Endothelial cell of umbilical vein (primary cell): ENCODE measurements around the gene SMURF1. TPM values are rescaled to one million over a fixed set of nuclear protein-coding genes. Genes with fewer than 3 reads are reported as not detected.
"Not testable (repeated sequence)": the region's sequence is repeated elsewhere in the genome, so short reads cannot be mapped to it uniquely, and the experiment has no call there.

Experiments used
- BruUV-seq: library from RNA; stranded (reverse); fragments of 400-500 nt; replicated peaks from 2 replicates; lab custom pipeline; 2021; lab: Mats Ljungman, UMichigan
- CTCF ChIA-PET: fragments of 300-600, 350-600 bp; sonication (Branson Sonifier 250); formaldehyde crosslinking; loops from one replicate; lab custom pipeline; 2021; ENCODE audit warnings: antibody characterized with exemption, inconsistent platforms; lab: Charles Lee
- POLR2A ChIA-PET: fragments of 300-600, 350-600 bp; sonication (Branson Sonifier 250); formaldehyde crosslinking; loops from one replicate; lab custom pipeline; 2021; ENCODE audit warnings: antibody characterized with exemption, inconsistent platforms; lab: Charles Lee
- DNase-seq: peaks from one replicate; pipeline ENCODE4 v3.0.0-alpha.2; 2011; ENCODE audit warnings: low read depth, low spot score
- FAIRE-seq: peaks from 2 replicates; lab custom pipeline; 2011; peaks lifted over from hg19 to GRCh38; lab: Jason Lieb, UNC
- H2AFZ ChIP-seq: 2 replicates; pipeline ENCODE4 v1.6.0; 2012; ENCODE audit warnings: low read depth, low read length, control low read depth, inconsistent platforms
- H3K27ac ChIP-seq: 2 replicates; pipeline ENCODE4 v1.5.1; 2011; ENCODE audit warnings: low read depth, mild to moderate bottlenecking, control low read depth, low read length, moderate library complexity; ENCODE audit not compliant: insufficient read depth
- H3K27me3 ChIP-seq, 2 experiments: 2 replicates each; pipeline versions ENCODE4 v1.6.0 to v1.6.1; 2011; ENCODE audit warnings: low read length in 2 of 2, mixed read lengths in 1 of 2; ENCODE audit not compliant: control insufficient read depth in 2 of 2, insufficient read depth in 2 of 2
- H3K36me3 ChIP-seq, 2 experiments: 2 replicates in 1 of 2; 3 replicates in 1 of 2; pipeline ENCODE4 v1.5.1; 2011; ENCODE audit warnings: low read length in 2 of 2, mild to moderate bottlenecking in 1 of 2, moderate library complexity in 1 of 2; ENCODE audit not compliant: control insufficient read depth in 2 of 2, insufficient read depth in 2 of 2; ENCODE audit errors: extremely low read depth in 1 of 2
- H3K4me1 ChIP-seq: 3 replicates; pipeline ENCODE4 v1.5.1; 2011; ENCODE audit warnings: mild to moderate bottlenecking, low read length; ENCODE audit not compliant: control insufficient read depth, insufficient read depth; ENCODE audit errors: extremely low read depth
- H3K4me2 ChIP-seq: 2 replicates; pipeline ENCODE4 v1.6.1; 2011; ENCODE audit warnings: low read length, control low read depth, mixed read lengths; ENCODE audit not compliant: insufficient read depth
- H3K4me3 ChIP-seq, 3 experiments: fragments of 200-600 bp in 1 of 3; sonication (generic), shearing (Covaris generic) in 1 of 3; replicated peaks in 1 of 3; 2 replicates each; pipeline ENCODE4 v1.5.1; 2011 to 2016; ENCODE audit warnings: control low read depth in 3 of 3, low read length in 3 of 3, mild to moderate bottlenecking in 2 of 3, inconsistent platforms in 1 of 3, low read depth in 1 of 3, moderate library complexity in 1 of 3; ENCODE audit not compliant: insufficient read depth in 1 of 3
- H3K79me2 ChIP-seq: 2 replicates; pipeline ENCODE4 v1.6.0; 2012; ENCODE audit warnings: low read length, inconsistent platforms; ENCODE audit not compliant: control insufficient read depth, insufficient read depth
- H3K9ac ChIP-seq: replicated peaks from 2 replicates; pipeline ENCODE3; 2011; ENCODE audit warnings: low read length, control low read depth; ENCODE audit not compliant: insufficient read depth; ENCODE audit errors: extremely low read depth
- H3K9me1 ChIP-seq: replicated peaks from 3 replicates; pipeline ENCODE4 v1.6.0; 2011; ENCODE audit warnings: mild to moderate bottlenecking, low read length; ENCODE audit not compliant: control insufficient read depth, insufficient read depth; ENCODE audit errors: extremely low read depth
- H3K9me3 ChIP-seq: replicated peaks from 2 replicates; pipeline ENCODE4 v1.5.1; 2012; ENCODE audit warnings: low read length, inconsistent platforms; ENCODE audit not compliant: control insufficient read depth, insufficient read depth
- H4K20me1 ChIP-seq: replicated peaks from 2 replicates; pipeline ENCODE3; 2011; ENCODE audit warnings: mild to moderate bottlenecking, low read length; ENCODE audit not compliant: control insufficient read depth, insufficient read depth; ENCODE audit errors: extremely low read depth
- EZH2 ChIP-seq: IDR thresholded peaks from 2 replicates; pipeline ENCODE4 v1.6.1; 2012; ENCODE audit warnings: borderline replicate concordance, low read depth, mild to moderate bottlenecking, moderate library complexity, low read length, inconsistent platforms; ENCODE audit not compliant: severe bottlenecking
- FOS ChIP-seq: IDR thresholded peaks from 2 replicates; pipeline ENCODE4 v1.6.1; 2011; ENCODE audit warnings: mild to moderate bottlenecking, low read length, moderate library complexity, borderline replicate concordance; ENCODE audit not compliant: insufficient read depth
- dilution Hi-C: fragments of 300-500 bp; cut with MboI; formaldehyde crosslinking; loops from one replicate; pipeline ENCODE4 v1.15.0; 2019; ENCODE audit warnings: low sequenced_read_pairs; ENCODE audit not compliant: extremely low pct_ligation_motif_present
- intact Hi-C: fragments of 100-400 bp; cut with micrococcal nuclease; formaldehyde crosslinking; loops from one replicate; pipeline ENCODE4 v1.10.0; 2022
- polyA plus RNA-seq, 4 experiments: library from polyadenylated mRNA; depleted of rRNA in 3 of 4; stranded (reverse) in 3 of 4; unstranded in 1 of 4; fragments of >200 nt; gene quantifications; 2 replicates each; pipeline versions ENCODE4 v1.2.1 to v1.2.3, GENCODE V29; 2011 to 2012; ENCODE audit warnings: missing spikeins in 1 of 4
- total RNA-seq: library from RNA; stranded (reverse); gene quantifications from 2 replicates; pipeline ENCODE4 v1.2.3, GENCODE V29; 2021
- TF ChIP-seq, protein P1 (sequence below), 2 donors: IDR thresholded peaks; 1 replicate in 1 of 2; 2 replicates in 1 of 2; pipeline ENCODE4 v1.5.1; 2011; ENCODE audit warnings: low read length in 2 of 2, mild to moderate bottlenecking in 2 of 2, moderate library complexity in 2 of 2, control low read depth in 1 of 2, inconsistent platforms in 1 of 2, low read depth in 1 of 2; ENCODE audit not compliant: insufficient read depth in 1 of 2; ENCODE audit errors: extremely low read depth in 1 of 2
- TF ChIP-seq, protein P2 (sequence below): IDR thresholded peaks from 2 replicates; pipeline ENCODE4 v1.6.1; 2011; ENCODE audit not compliant: insufficient read depth, insufficient read length

SMURF1 gene
- total and polyA plus RNA-seq, 2 donors (not counting 3 experiments of a cell fraction or from before 2014, with no cell fraction given), result 11.5 to 22.8 TPM

DNA sequence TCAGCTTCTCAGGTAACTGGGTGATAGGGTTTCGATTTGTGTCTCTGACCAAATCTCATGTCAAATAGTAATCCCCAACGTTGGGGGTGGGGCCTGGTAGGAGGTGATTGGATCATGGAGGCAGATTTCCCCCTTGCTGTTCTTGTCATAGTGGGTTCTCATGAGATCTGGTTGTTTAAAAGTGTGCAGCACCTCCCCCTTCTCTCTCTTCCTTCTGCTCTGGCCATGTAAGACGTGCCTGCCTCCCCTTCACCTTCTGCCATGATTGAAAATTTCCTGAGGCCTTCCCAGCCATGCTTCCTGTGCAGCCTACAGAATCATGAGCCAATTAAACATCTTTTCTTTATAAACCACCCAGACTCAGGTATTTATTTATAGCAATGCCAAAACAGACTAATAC lies 21.9 kb upstream of the SMURF1 start:
- ChIA-PET POLR2A (no interaction called here), CTCF (interaction anchor here (1.4 kb wide), 1 partner anchor 16 kb away, joined by 3 read pairs; no protein-coding TSS in a partner anchor)
- H3K27ac ChIP-seq, result no peak overlapping the region
- no peaks in the 10 kb centered on the region for H3K79me2 ChIP-seq
- H3K27me3 ChIP-seq, result peaks cover 0 to 2% of the 10 kb centered on the region in 2 experiments
- intact Hi-C loops (loop anchor here (10.0 kb wide), 1 partner anchor 59 kb away; no protein-coding TSS in a partner anchor), dilution Hi-C loops (no loop called here)
- no peak overlapping the region for H3K4me3 ChIP-seq
- no peaks in the 10 kb centered on the region for H3K9me1 ChIP-seq
- no peaks in the 10 kb centered on the region for H3K9me3 ChIP-seq
- BruUV-seq, result no TSS peak
- FAIRE-seq (no peak), DNase-seq (no peak)
- no peak overlapping the region for H3K4me2 ChIP-seq
- no peak overlapping the region for H2AFZ ChIP-seq
- TF ChIP-seq, protein P1, sequence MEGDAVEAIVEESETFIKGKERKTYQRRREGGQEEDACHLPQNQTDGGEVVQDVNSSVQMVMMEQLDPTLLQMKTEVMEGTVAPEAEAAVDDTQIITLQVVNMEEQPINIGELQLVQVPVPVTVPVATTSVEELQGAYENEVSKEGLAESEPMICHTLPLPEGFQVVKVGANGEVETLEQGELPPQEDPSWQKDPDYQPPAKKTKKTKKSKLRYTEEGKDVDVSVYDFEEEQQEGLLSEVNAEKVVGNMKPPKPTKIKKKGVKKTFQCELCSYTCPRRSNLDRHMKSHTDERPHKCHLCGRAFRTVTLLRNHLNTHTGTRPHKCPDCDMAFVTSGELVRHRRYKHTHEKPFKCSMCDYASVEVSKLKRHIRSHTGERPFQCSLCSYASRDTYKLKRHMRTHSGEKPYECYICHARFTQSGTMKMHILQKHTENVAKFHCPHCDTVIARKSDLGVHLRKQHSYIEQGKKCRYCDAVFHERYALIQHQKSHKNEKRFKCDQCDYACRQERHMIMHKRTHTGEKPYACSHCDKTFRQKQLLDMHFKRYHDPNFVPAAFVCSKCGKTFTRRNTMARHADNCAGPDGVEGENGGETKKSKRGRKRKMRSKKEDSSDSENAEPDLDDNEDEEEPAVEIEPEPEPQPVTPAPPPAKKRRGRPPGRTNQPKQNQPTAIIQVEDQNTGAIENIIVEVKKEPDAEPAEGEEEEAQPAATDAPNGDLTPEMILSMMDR (IDR thresholded peaks at IDR 0.05; ENCODE audit: extremely low read depth in 1 of 2, insufficient read depth in 1 of 2, low read depth in 1 of 2, low read length in 2 of 2), result no peak
- TF ChIP-seq FOS (no peak), EZH2 (no peak)
- TF ChIP-seq, protein P2, sequence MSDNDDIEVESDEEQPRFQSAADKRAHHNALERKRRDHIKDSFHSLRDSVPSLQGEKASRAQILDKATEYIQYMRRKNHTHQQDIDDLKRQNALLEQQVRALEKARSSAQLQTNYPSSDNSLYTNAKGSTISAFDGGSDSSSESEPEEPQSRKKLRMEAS, result no peak
- H3K9ac ChIP-seq, result no peak overlapping the region
- no peaks in the 10 kb centered on the region for H4K20me1 ChIP-seq
- H3K36me3 ChIP-seq, result no peaks in the 10 kb centered on the region
- H3K4me1 ChIP-seq, result no peaks in the 10 kb centered on the region

DNA sequence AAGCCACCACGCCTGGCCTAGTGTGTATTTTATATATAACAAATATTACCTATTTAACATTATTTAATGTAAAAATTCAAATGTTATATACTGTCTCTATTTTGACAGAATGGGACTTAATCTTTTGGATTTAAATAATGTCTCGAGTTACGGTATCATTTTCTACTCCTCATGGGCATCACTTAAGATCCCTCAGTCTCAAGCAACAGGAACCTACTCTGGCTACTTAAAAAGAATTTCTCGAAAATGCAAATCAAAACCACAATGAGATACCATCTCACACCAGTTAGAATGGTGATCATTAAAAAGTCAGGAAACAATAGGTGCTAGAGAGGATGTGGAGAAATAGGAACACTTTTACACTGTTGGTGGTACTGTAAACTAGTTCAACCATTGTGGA lies 19.8 kb upstream of the SMURF1 start:
- intact Hi-C loops, result loop anchor here (10.0 kb wide), 1 partner anchor 61 kb away; no protein-coding TSS in a partner anchor
- H3K79me2 ChIP-seq, FAIRE-seq, BruUV-seq, H3K36me3 ChIP-seq, dilution Hi-C loops, CTCF ChIA-PET, H3K9ac ChIP-seq, H3K9me3 ChIP-seq, DNase-seq, H3K4me1 ChIP-seq, H4K20me1 ChIP-seq, H3K9me1 ChIP-seq, H3K4me2 ChIP-seq, H3K4me3 ChIP-seq, H3K27ac ChIP-seq, H2AFZ ChIP-seq, H3K27me3 ChIP-seq, POLR2A ChIA-PET: not testable (repeated sequence)
